Heart right ventricle (tissue), 16 donors: ENCODE data around the gene SLC5A5. TPM values are rescaled to one million over a fixed set of nuclear protein-coding genes. Genes with fewer than 3 reads are reported as not detected.
"Not testable (repeated sequence)": the region's sequence is repeated elsewhere in the genome, so short reads cannot be mapped to it uniquely, and the experiment has no call there.

Source experiments
- ATAC-seq, 8 donors: fragments of 200-7000 bp; cut with Tn5 transposase; one replicate each; pipeline ENCODE4 v1.9.1; 2020; ENCODE audit warnings: mild to moderate bottlenecking in 8 of 8, moderate library complexity in 8 of 8, moderate number of reproducible peaks in 1 of 8
- DNase-seq, 2 donors: peaks; one replicate each; pipeline ENCODE4 v3.0.0-alpha.2; 2020
- H3K27ac ChIP-seq, 10 donors: fragments of 200-600 bp; sonication (generic) in 2 of 10; one replicate each; pipeline versions ENCODE4 v1.5.0 to v1.8.0; 2020 to 2022; ENCODE audit warnings: mild to moderate bottlenecking in 3 of 10
- H3K27me3 ChIP-seq, 7 donors: fragments of 200-600 bp; one replicate each; pipeline ENCODE4 v1.8.0; 2021 to 2022; ENCODE audit warnings: mild to moderate bottlenecking in 2 of 7
- H3K36me3 ChIP-seq, 9 donors: fragments of 200-600 bp; sonication (generic) in 1 of 9; one replicate each; pipeline versions ENCODE4 v1.5.0 to v1.8.0; 2020 to 2022; ENCODE audit warnings: mild to moderate bottlenecking in 2 of 9
- H3K4me1 ChIP-seq, 9 donors: fragments of 200-600 bp; sonication (generic) in 1 of 9; one replicate each; pipeline versions ENCODE4 v1.5.0 to v1.8.0; 2020 to 2022; ENCODE audit warnings: mild to moderate bottlenecking in 4 of 9
- H3K4me3 ChIP-seq, 10 donors: fragments of 200-600 bp; sonication (generic) in 2 of 10; one replicate each; pipeline versions ENCODE4 v1.5.0 to v1.8.0; 2020 to 2022; ENCODE audit warnings: mild to moderate bottlenecking in 7 of 10, moderate library complexity in 2 of 10
- H3K9me3 ChIP-seq, 11 donors: fragments of 200-600 bp in 10 of 11; sonication (generic) in 2 of 11; one replicate each; pipeline versions ENCODE4 v1.5.0 to v1.8.0; 2013 to 2022; ENCODE audit warnings: mild to moderate bottlenecking in 2 of 11, control low read depth in 1 of 11, moderate library complexity in 1 of 11
- CTCF ChIP-seq, 9 donors: fragments of 200-600 bp; sonication (generic) in 2 of 9; IDR thresholded peaks; one replicate each; pipeline versions ENCODE4 v1.5.0 to v1.8.0; 2021 to 2022; ENCODE audit warnings: antibody characterized with exemption in 9 of 9, mild to moderate bottlenecking in 5 of 9, moderate library complexity in 1 of 9
- WGBS, 2 donors: extraction: QIAGEN DNeasy Blood & Tissue Kit; methylation state at CpG; one replicate each; pipeline ENCODE4 v1.1.7; 2013; ENCODE audit warnings: inconsistent platforms in 1 of 2; 5-methylcytosine and 5-hydroxymethylcytosine counted together
- intact Hi-C, 10 donors: fragments of 100-400 bp; cut with DNase I; formaldehyde crosslinking; loops; one replicate each; pipeline versions ENCODE4 v1.11.1 to v1.14.2; 2022
- polyA plus RNA-seq, 2 donors: library from polyadenylated mRNA; stranded (reverse); fragments of 200-250 nt; gene quantifications; one replicate each; pipeline ENCODE4 v1.2.3, GENCODE V29; 2013
- total RNA-seq, 10 donors: library from RNA; stranded (reverse); fragmentation: NEBNext Ultra II Directional in 3 of 10; extraction: Animal tissue kit (Norgen Biotek cat#: 25700) in 3 of 10; gene quantifications; one replicate each; pipeline versions ENCODE4 v1.2.1 to v1.2.4, GENCODE V29; 2021 to 2023
- donor health status: Arrhythmogenic right ventricular cardiomyopathy.
- donor health status: ischemic (EF 13 %, LVEDD 7.1; RV severe dilation, severe dysfunction).
- donor health status: healthy with polysubstance abuse.
- donor health status: DM: no; HTN: yes; CAD: no.
- donor health status: DM: no; HTN: no; CAD: no.
- donor health status: ischemic (EF 25% LVEDD 6.9; RV normal size, moderate dysfunction).
- donor health status: ischemic (EF 25% LVEDD 5.7; RV mildly dilated, moderate dysfunction).
- donor health status: healthy.
- donor health status: DM: yes; HTN: yes; CAD: no.
- donor health status: Ischemic cardiomyopathy.
- donor health status: ischemic (EF 35%, LVEDD 5.7; RV mildly dilated, moderate dysfunction).
- donor health status: nonischemic (EF 11% LVEDD 7.7; RV severe dilation, severe dysfunction).
- donor health status: DM: yes; HTN: yes; CAD: no.
- donor health status: PGD.
- donor health status: ischemic (EF 29% LVEDD 5.4; RV normal size, mild dysfunction).
- donor health status: nonischemic (EF 23%, LVEDD 6.1; RV moderate dilation, normal function).

The SLC5A5 gene
- total and polyA plus RNA-seq, 12 donors = 0.16 TPM; not detected in 11

GRCh38 chr19:17909003-17909732 is 37.4 kb downstream of the SLC5A5 start:
- ATAC-seq (no peak), DNase-seq (no peak)
- Histone ChIP-seq H3K27ac (no peak overlapping the region), H3K27me3 (peaks cover 0 to 21% (median 6%) of the 10 kb centered on the region in 7 donors), H3K4me3 (no peak overlapping the region), H3K4me1 (no peaks in the 10 kb centered on the region), H3K36me3 (no peaks in the 10 kb centered on the region), H3K9me3 (peaks cover 0 to 40% (median 20%) of the 10 kb centered on the region in 11 donors)
- 57 to 71% methylated on average over 7 of the region's 7 CpGs for WGBS, 2 donors
- no peak for TF ChIP-seq CTCF (IDR thresholded peaks at IDR 0.05)
- intact Hi-C loops = no loop called here

- ATAC-seq = no peak
- Histone ChIP-seq H3K4me3 (no peak overlapping the region), H3K4me1 (no peaks in the 10 kb centered on the region), H3K27me3 (peaks cover 0 to 26% (median 5%) of the 10 kb centered on the region in 7 donors), H3K27ac (no peak overlapping the region), H3K9me3 (peaks cover 0 to 43% (median 20%) of the 10 kb centered on the region in 11 donors), H3K36me3 (no peaks in the 10 kb centered on the region)
- no peak for TF ChIP-seq CTCF (IDR thresholded peaks at IDR 0.05)
- intact Hi-C loops = no loop called here
- DNase-seq = no peak
- WGBS, 2 donors = 76 to 81% methylated on average over 11 of the region's 11 CpGs
Measured at GRCh38 chr19:17910791-17911360, 39.1 kb downstream of the SLC5A5 start.

GRCh38 chr19:17915940-17916593 is 44.3 kb downstream of the SLC5A5 start:
- DNase-seq = no peak
- intact Hi-C loops = no loop called here
- Histone ChIP-seq H3K27me3 (peaks cover 0 to 28% (median 9%) of the 10 kb centered on the region in 7 donors), H3K27ac (no peak overlapping the region), H3K9me3 (peaks cover 0 to 21% (median 12%) of the 10 kb centered on the region in 11 donors), H3K4me1 (no peaks in the 10 kb centered on the region), H3K36me3 (no peaks in the 10 kb centered on the region), H3K4me3 (no peak overlapping the region)
- TF ChIP-seq CTCF (IDR thresholded peaks at IDR 0.05) = no peak
- no peak for ATAC-seq
- WGBS, 2 donors = 83 to 84% methylated on average over 6 of the region's 6 CpGs

- Histone ChIP-seq H3K9me3 (peaks cover 0 to 17% (median 7%) of the 10 kb centered on the region in 11 donors), H3K27me3 (peaks cover 0 to 25% (median 9%) of the 10 kb centered on the region in 7 donors)
- H3K27ac ChIP-seq, H3K4me1 ChIP-seq, H3K36me3 ChIP-seq, intact Hi-C loops, H3K4me3 ChIP-seq, DNase-seq, ATAC-seq: not testable (repeated sequence)
- WGBS, 2 donors = 91 to 94% methylated on average over 20 to 24 of the region's 30 CpGs
Measured at GRCh38 chr19:17918151-17918550, 46.4 kb downstream of the SLC5A5 start.

GRCh38 chr19:17919122-17919521 is 47.4 kb downstream of the SLC5A5 start:
- 49 to 54% methylated on average over 4 to 5 of the region's 5 CpGs for WGBS, 2 donors
- ATAC-seq = not testable (repeated sequence)

More at GRCh38 chr19:17919122-17919521, 47.4 kb downstream of the SLC5A5 start:
- H3K27ac ChIP-seq, H3K4me1 ChIP-seq, DNase-seq, H3K36me3 ChIP-seq, H3K9me3 ChIP-seq, H3K4me3 ChIP-seq, intact Hi-C loops: not testable (repeated sequence)
- H3K27me3 ChIP-seq = peaks cover 0 to 19% (median 4%) of the 10 kb centered on the region in 7 donors
